Kidney (tissue), 14 donors: ENCODE data around the gene MAPK10. TPM values are rescaled to one million over a fixed set of nuclear protein-coding genes. Genes with fewer than 3 reads are reported as not detected.

Experiments used
- DNase-seq, 5 donors: peaks; one replicate each; pipeline ENCODE4 v3.0.0-alpha.2; 2013 to 2020
- FAIRE-seq: peaks from 2 replicates; lab custom pipeline; 2012; peaks lifted over from hg19 to GRCh38; lab: Jason Lieb, UNC
- H3K27ac ChIP-seq, 2 donors: one replicate each; pipeline ENCODE4 v1.7.0; 2013; ENCODE audit warnings: low read depth in 2 of 2, low read length in 2 of 2, inconsistent platforms in 1 of 2
- H3K27me3 ChIP-seq: one replicate; pipeline ENCODE4 v1.7.1; 2013; ENCODE audit warnings: low read length, inconsistent platforms; ENCODE audit not compliant: control insufficient read depth, insufficient read depth
- H3K36me3 ChIP-seq, 3 donors: one replicate each; pipeline versions ENCODE4 v1.7.0 to v1.7.1; 2013; ENCODE audit warnings: low read length in 3 of 3, control low read depth in 1 of 3, inconsistent platforms in 1 of 3; ENCODE audit not compliant: insufficient read depth in 3 of 3, control insufficient read depth in 2 of 3
- H3K4me1 ChIP-seq, 3 donors: one replicate each; pipeline versions ENCODE4 v1.7.0 to v1.7.1; 2013; ENCODE audit warnings: low read length in 3 of 3, inconsistent platforms in 1 of 3, low read depth in 1 of 3; ENCODE audit not compliant: control insufficient read depth in 2 of 3, insufficient read depth in 2 of 3
- H3K4me3 ChIP-seq, 3 donors: one replicate each; pipeline versions ENCODE4 v1.7.0 to v1.8.1; 2013; ENCODE audit warnings: low read length in 3 of 3, control low read depth in 1 of 3, inconsistent platforms in 1 of 3
- H3K9ac ChIP-seq, 3 donors: one replicate each; pipeline versions ENCODE4 v1.7.0 to v1.7.1; 2013; ENCODE audit warnings: low read length in 3 of 3, control low read depth in 1 of 3, inconsistent platforms in 1 of 3
- H3K9me3 ChIP-seq, 3 donors: one replicate each; pipeline versions ENCODE4 v1.7.0 to v1.7.1; 2013; ENCODE audit warnings: low read length in 3 of 3, control low read depth in 1 of 3, inconsistent platforms in 1 of 3; ENCODE audit not compliant: control insufficient read depth in 2 of 3, insufficient read depth in 1 of 3
- CTCF ChIP-seq: IDR thresholded peaks from 3 replicates; pipeline ENCODE4 v1.5.1; 2012; ENCODE audit warnings: mild to moderate bottlenecking, moderate library complexity, borderline replicate concordance; ENCODE audit not compliant: insufficient read depth; ENCODE audit errors: extremely low read depth
- intact Hi-C: fragments of 100-400 bp; cut with DNase I; formaldehyde crosslinking; loops from one replicate; pipeline ENCODE4 v1.11.1; 2022
- polyA plus RNA-seq: library from polyadenylated mRNA; stranded (reverse); fragments of 350-450 nt; fragmentation: Illumina TruSeq; extraction: RNeasy Lipid Tissue Mini Kit (QIAGEN cat#74804); gene quantifications from one replicate; pipeline ENCODE4 v1.2.3, GENCODE V29; 2014; ENCODE audit warnings: low read depth, low replicate concordance; ENCODE audit not compliant: insufficient read depth
- total RNA-seq: library from RNA; stranded (reverse); fragmentation: NEBNext Ultra II Directional; extraction: Animal tissue kit (Norgen Biotek cat#: 25700); gene quantifications from one replicate; pipeline ENCODE4 v1.2.1, GENCODE V29; 2021
- donor health status: control.
- donor health status: control.
- donor health status: control.
- donor health status: control.
- donor health status: control.
- donor health status: DM: yes; HTN: yes; CAD: no.
- donor health status: Normal renal cell carcinoma (clear cell type).

MAPK10 gene
- total and polyA plus RNA-seq, 2 donors from 2014 or later, result 27.6 to 54.5 TPM

GRCh38 chr4:86291180-86291579 lies 68.7 kb downstream of the MAPK10 start:
- Histone ChIP-seq H3K9me3 (no peaks in the 10 kb centered on the region), H3K9ac (no peak overlapping the region), H3K27me3 (no peaks in the 10 kb centered on the region), H3K36me3 (no peaks in the 10 kb centered on the region), H3K4me1 (no peaks in the 10 kb centered on the region), H3K4me3 (no peak overlapping the region), H3K27ac (no peak overlapping the region)
- DNase-seq (no peak), FAIRE-seq (no peak)
- TF ChIP-seq CTCF, result no peak
- intact Hi-C loops, result no loop called here

GRCh38 chr4:86286726-86287125 lies 73.1 kb downstream of the MAPK10 start:
- no peaks in the 10 kb centered on the region for H3K36me3 ChIP-seq
- no peak overlapping the region for H3K4me3 ChIP-seq
- intact Hi-C loops, result no loop called here
- no peaks in the 10 kb centered on the region for H3K9me3 ChIP-seq
- H3K27ac ChIP-seq, result no peak overlapping the region
- no peak for FAIRE-seq
- H3K4me1 ChIP-seq, result no peaks in the 10 kb centered on the region
- H3K27me3 ChIP-seq, result no peaks in the 10 kb centered on the region
- H3K9ac ChIP-seq, result no peak overlapping the region
- TF ChIP-seq CTCF, result no peak
- no peak for DNase-seq

GRCh38 chr4:86283371-86283770 lies 76.5 kb downstream of the MAPK10 start:
- FAIRE-seq (no peak), DNase-seq (no peak)
- Histone ChIP-seq H3K4me1 (no peaks in the 10 kb centered on the region), H3K9ac (no peak overlapping the region), H3K9me3 (no peaks in the 10 kb centered on the region), H3K27me3 (no peaks in the 10 kb centered on the region), H3K4me3 (no peak overlapping the region), H3K36me3 (no peaks in the 10 kb centered on the region), H3K27ac (no peak overlapping the region)
- intact Hi-C loops, result no loop called here
- TF ChIP-seq CTCF, result no peak

GRCh38 chr4:86280246-86280645 lies 79.6 kb downstream of the MAPK10 start:
- Histone ChIP-seq H3K9me3 (no peaks in the 10 kb centered on the region), H3K27me3 (no peaks in the 10 kb centered on the region), H3K27ac (no peak overlapping the region), H3K9ac (no peak overlapping the region), H3K36me3 (no peaks in the 10 kb centered on the region), H3K4me3 (no peak overlapping the region), H3K4me1 (no peaks in the 10 kb centered on the region)
- FAIRE-seq (no peak), DNase-seq (no peak)
- intact Hi-C loops, result no loop called here
- no peak for TF ChIP-seq CTCF
